HCT116 (cell line): ENCODE data around the gene TMC6.

Experiments
- CTCF ChIP-seq, 3 experiments: fragments of 200-600 bp in 1 of 3; sonication (generic) in 1 of 3; IDR thresholded peaks in 2 of 3; conservative IDR thresholded peaks in 1 of 3; 2 replicates each; pipeline ENCODE4 v1.5.1; 2012 to 2017; ENCODE audit warnings: low read depth in 2 of 3, low read length in 2 of 3, antibody characterized with exemption in 1 of 3, borderline replicate concordance in 1 of 3, control low read depth in 1 of 3, mild to moderate bottlenecking in 1 of 3, mixed read lengths in 1 of 3, mixed run types in 1 of 3, moderate library complexity in 1 of 3; ENCODE audit not compliant: insufficient read depth in 1 of 3
- MAX ChIP-seq: IDR thresholded peaks from 2 replicates; pipeline ENCODE4 v1.6.1; 2012
- REST ChIP-seq: IDR thresholded peaks from 2 replicates; pipeline ENCODE4 v1.6.1; 2012; ENCODE audit warnings: low read depth
- SIN3A ChIP-seq: IDR thresholded peaks from 2 replicates; pipeline ENCODE4 v1.6.1; 2012; ENCODE audit warnings: low read depth

GRCh38 chr17:78170692-78171590, 42.4 kb upstream of the TMC6 start:
- TF ChIP-seq CTCF (IDR thresholded peaks at IDR 0.05 in 2 of 3, conservative IDR thresholded peaks at IDR 0.05 in 1 of 3; ENCODE audit: borderline replicate concordance in 1 of 3, insufficient read depth in 1 of 3, low read depth in 2 of 3, low read length in 2 of 3) (no peak), REST (no peak), SIN3A (no peak), MAX (no peak)
